K562 (cell line): ENCODE data around the gene GGT5. TPM values are rescaled to one million over a fixed set of nuclear protein-coding genes. Genes with fewer than 3 reads are reported as not detected.
"Not testable (repeated sequence)": the region's sequence is repeated elsewhere in the genome, so short reads cannot be mapped to it uniquely, and the experiment has no call there.

Source experiments
- ATAC-seq: fragments of 200-7000 bp; cut with Tn5 transposase; 3 replicates; pipeline ENCODE4 v1.9.1; 2020; ENCODE audit warnings: moderate library complexity
- BruUV-seq: library from RNA; stranded (reverse); fragments of 400-500 nt; replicated peaks from 2 replicates; lab custom pipeline; 2021; lab: Mats Ljungman, UMichigan
- CTCF ChIA-PET: fragments of 300-600 bp; formaldehyde crosslinking; extraction: SDS; loops from one replicate; lab custom pipeline; 2021; ENCODE audit warnings: low intra/inter-chr PET ratio; lab: Yijun Ruan, JAX
- POLR2A ChIA-PET: fragments of 300-600, 350-650 bp; sonication (Branson Sonifier 250); formaldehyde crosslinking; extraction: SDS; loops from one replicate; lab custom pipeline; 2021; ENCODE audit warnings: antibody characterized with exemption, inconsistent platforms; lab: Yijun Ruan, JAX
- DNase-seq, 4 experiments: peaks; one replicate each; pipeline versions ENCODE4 v3.0.0 to v3.0.0-alpha.2; 2011 to 2018; ENCODE audit warnings: low spot score in 3 of 4, mixed read lengths in 3 of 4; ENCODE audit errors: extremely low read depth in 1 of 4
- FAIRE-seq: peaks from 2 replicates; lab custom pipeline; 2011; peaks lifted over from hg19 to GRCh38; lab: Jason Lieb, UNC
- H2AFZ ChIP-seq: 2 replicates; pipeline ENCODE4 v1.6.0; 2011; ENCODE audit warnings: low read depth, low read length, control low read depth, inconsistent platforms
- H3K27ac ChIP-seq: fragments of 200-600 bp; 3 replicates; pipeline ENCODE4 v1.8.0; 2011; ENCODE audit warnings: low read depth, mild to moderate bottlenecking, control low read depth, inconsistent platforms, low read length, moderate library complexity, mixed read lengths; ENCODE audit errors: extremely low read depth
- H3K27me3 ChIP-seq, 2 experiments: fragments of 300-600 bp in 1 of 2; 2 replicates in 1 of 2; 3 replicates in 1 of 2; pipeline versions ENCODE4 v1.6.0 to v1.8.0; 2011; ENCODE audit warnings: inconsistent platforms in 2 of 2, low read length in 2 of 2, mild to moderate bottlenecking in 1 of 2, mixed read lengths in 1 of 2, moderate library complexity in 1 of 2; ENCODE audit not compliant: control insufficient read depth in 2 of 2, insufficient read depth in 2 of 2
- H3K36me3 ChIP-seq: fragments of 300-600 bp; 3 replicates; pipeline ENCODE4 v1.8.0; 2011; ENCODE audit warnings: mild to moderate bottlenecking, low read length, inconsistent platforms; ENCODE audit not compliant: control insufficient read depth, insufficient read depth
- H3K4me1 ChIP-seq, 2 experiments: fragments of 200-600 bp in 1 of 2; replicated peaks in 1 of 2; 2 replicates in 1 of 2; 3 replicates in 1 of 2; pipeline versions ENCODE4 v1.5.1 to v1.8.0; 2011; ENCODE audit warnings: inconsistent platforms in 2 of 2, low read length in 2 of 2, mild to moderate bottlenecking in 1 of 2, mixed read lengths in 1 of 2, moderate library complexity in 1 of 2; ENCODE audit not compliant: control insufficient read depth in 2 of 2, insufficient read depth in 2 of 2
- H3K4me2 ChIP-seq: 2 replicates; pipeline ENCODE4 v1.6.1; 2011; ENCODE audit warnings: low read length, control low read depth, inconsistent platforms, mixed read lengths; ENCODE audit not compliant: insufficient read depth
- H3K4me3 ChIP-seq: fragments of 200-600 bp; sonication (generic), shearing (Covaris generic); 2 replicates; pipeline ENCODE4 v1.5.1; 2016; ENCODE audit warnings: control low read depth, inconsistent platforms
- H3K79me2 ChIP-seq: fragments of 200-600 bp; 3 replicates; pipeline ENCODE4 v1.8.0; 2011; ENCODE audit warnings: low read length, inconsistent platforms; ENCODE audit not compliant: control insufficient read depth, insufficient read depth
- H3K9ac ChIP-seq, 2 experiments: 2 replicates each; pipeline versions ENCODE4 v1.6.0 to v1.6.1; 2011; ENCODE audit warnings: low read depth in 2 of 2, low read length in 2 of 2, control low read depth in 1 of 2, inconsistent platforms in 1 of 2, mild to moderate bottlenecking in 1 of 2, mixed read lengths in 1 of 2; ENCODE audit not compliant: insufficient read depth in 1 of 2
- H3K9me1 ChIP-seq: one replicate; pipeline ENCODE4 v1.6.0; 2011; ENCODE audit warnings: inconsistent platforms, mild to moderate bottlenecking, low read length, moderate library complexity; ENCODE audit not compliant: control insufficient read depth, insufficient read depth
- H3K9me3 ChIP-seq: replicated peaks from 2 replicates; pipeline ENCODE4 v1.5.1; 2011; ENCODE audit warnings: low read depth, low read length, inconsistent platforms; ENCODE audit not compliant: control insufficient read depth, insufficient read depth
- H4K20me1 ChIP-seq: replicated peaks from 2 replicates; pipeline ENCODE4 v1.6.1; 2011; ENCODE audit warnings: low read length, inconsistent platforms, mixed read lengths; ENCODE audit not compliant: control insufficient read depth, insufficient read depth
- WGBS: fragments of 100-300 bp; shearing (Covaris generic); methylation state at CpG from one replicate; pipeline ENCODE4 v1.1.6; 2016; ENCODE audit warnings: low coverage, mixed read lengths; ENCODE audit not compliant: insufficient coverage; ENCODE audit errors: missing lambda C conversion rate; 5-methylcytosine and 5-hydroxymethylcytosine counted together
- in situ Hi-C: fragments of 300-500 bp; cut with MboI; formaldehyde crosslinking; loops from 4 replicates; pipeline ENCODE4 v1.15.0; 2018; ENCODE audit warnings: inconsistent platforms, mixed read lengths
- intact Hi-C: fragments of 100-400 bp; cut with micrococcal nuclease; formaldehyde crosslinking; loops from 2 replicates; pipeline ENCODE4 v1.14.2; 2022
- polyA plus RNA-seq, 8 experiments: library from polyadenylated mRNA; depleted of rRNA in 4 of 8; stranded (reverse) in 5 of 8; unstranded in 3 of 8; fragments of >200 nt; fragmentation: Nextera tagmentation in 2 of 8; fragmentation: Illumina TruSeq in 1 of 8; extraction: Ambion mirVana in 2 of 8; extraction: Trizol in 1 of 8; gene quantifications; 2 replicates each; pipeline versions ENCODE4 v1.2.1 to v1.2.3, GENCODE V29; 2011 to 2014; ENCODE audit warnings: inconsistent platforms in 1 of 8, missing spikeins in 1 of 8
- total RNA-seq, 7 experiments: library from RNA; depleted of rRNA in 6 of 7; stranded (reverse); fragments of >200 nt in 6 of 7; fragmentation: Illumina TruSeq in 2 of 7; extraction: Trizol in 2 of 7; gene quantifications; 2 replicates each; pipeline versions ENCODE4 v1.2.1 to v1.2.3, GENCODE V29; 2011 to 2021; ENCODE audit warnings: low replicate concordance in 1 of 7
- TF ChIP-seq, protein P1 (sequence below): fragments of 450-650 bp; IDR thresholded peaks from 2 replicates; pipeline ENCODE4 v1.6.1; 2017; ENCODE audit warnings: antibody characterized with exemption, mild to moderate bottlenecking

The GGT5 gene
- total and polyA plus RNA-seq, 9 of the 15 experiments (the other 6 are each of a cell fraction or from before 2014, with no cell fraction given), result 0.07 to 0.69 (median 0.18) TPM; not detected in 4

DNA sequence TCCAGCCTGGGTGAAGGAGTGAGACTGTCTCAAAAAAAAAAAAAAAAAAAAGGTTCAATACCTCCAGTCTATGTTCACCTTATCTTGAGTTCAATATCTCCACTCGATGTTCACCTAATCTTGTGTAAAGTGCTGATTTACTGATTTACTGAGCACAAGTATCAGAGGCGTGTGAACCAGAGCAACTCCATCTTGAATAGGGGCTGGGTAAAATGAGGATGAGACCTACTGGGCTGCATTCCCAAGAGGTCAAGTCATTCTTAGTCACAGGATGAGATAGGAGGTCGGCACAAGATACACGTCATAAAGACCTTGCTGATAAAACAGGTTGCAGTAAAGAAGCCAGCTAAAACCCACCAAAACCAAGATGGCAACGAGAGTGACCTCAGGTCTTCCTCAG, 41.0 kb downstream of the GGT5 start:
- H3K27me3 ChIP-seq, H3K9me1 ChIP-seq, H3K4me1 ChIP-seq, FAIRE-seq, POLR2A ChIA-PET, H3K4me2 ChIP-seq, H2AFZ ChIP-seq, H3K36me3 ChIP-seq, DNase-seq, H3K79me2 ChIP-seq, BruUV-seq, ATAC-seq, H4K20me1 ChIP-seq, H3K9me3 ChIP-seq, in situ Hi-C loops, CTCF ChIA-PET, H3K4me3 ChIP-seq, H3K9ac ChIP-seq, H3K27ac ChIP-seq, intact Hi-C loops: not testable (repeated sequence)
- 31% methylated on average over 5 of the region's 5 CpGs for WGBS
- TF ChIP-seq, protein P1, sequence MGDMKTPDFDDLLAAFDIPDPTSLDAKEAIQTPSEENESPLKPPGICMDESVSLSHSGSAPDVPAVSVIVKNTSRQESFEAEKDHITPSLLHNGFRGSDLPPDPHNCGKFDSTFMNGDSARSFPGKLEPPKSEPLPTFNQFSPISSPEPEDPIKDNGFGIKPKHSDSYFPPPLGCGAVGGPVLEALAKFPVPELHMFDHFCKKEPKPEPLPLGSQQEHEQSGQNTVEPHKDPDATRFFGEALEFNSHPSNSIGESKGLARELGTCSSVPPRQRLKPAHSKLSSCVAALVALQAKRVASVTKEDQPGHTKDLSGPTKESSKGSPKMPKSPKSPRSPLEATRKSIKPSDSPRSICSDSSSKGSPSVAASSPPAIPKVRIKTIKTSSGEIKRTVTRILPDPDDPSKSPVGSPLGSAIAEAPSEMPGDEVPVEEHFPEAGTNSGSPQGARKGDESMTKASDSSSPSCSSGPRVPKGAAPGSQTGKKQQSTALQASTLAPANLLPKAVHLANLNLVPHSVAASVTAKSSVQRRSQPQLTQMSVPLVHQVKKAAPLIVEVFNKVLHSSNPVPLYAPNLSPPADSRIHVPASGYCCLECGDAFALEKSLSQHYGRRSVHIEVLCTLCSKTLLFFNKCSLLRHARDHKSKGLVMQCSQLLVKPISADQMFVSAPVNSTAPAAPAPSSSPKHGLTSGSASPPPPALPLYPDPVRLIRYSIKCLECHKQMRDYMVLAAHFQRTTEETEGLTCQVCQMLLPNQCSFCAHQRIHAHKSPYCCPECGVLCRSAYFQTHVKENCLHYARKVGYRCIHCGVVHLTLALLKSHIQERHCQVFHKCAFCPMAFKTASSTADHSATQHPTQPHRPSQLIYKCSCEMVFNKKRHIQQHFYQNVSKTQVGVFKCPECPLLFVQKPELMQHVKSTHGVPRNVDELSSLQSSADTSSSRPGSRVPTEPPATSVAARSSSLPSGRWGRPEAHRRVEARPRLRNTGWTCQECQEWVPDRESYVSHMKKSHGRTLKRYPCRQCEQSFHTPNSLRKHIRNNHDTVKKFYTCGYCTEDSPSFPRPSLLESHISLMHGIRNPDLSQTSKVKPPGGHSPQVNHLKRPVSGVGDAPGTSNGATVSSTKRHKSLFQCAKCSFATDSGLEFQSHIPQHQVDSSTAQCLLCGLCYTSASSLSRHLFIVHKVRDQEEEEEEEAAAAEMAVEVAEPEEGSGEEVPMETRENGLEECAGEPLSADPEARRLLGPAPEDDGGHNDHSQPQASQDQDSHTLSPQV, result peak; percentile 56; the same call in 1 of the 2 replicates
